K562 (cell line): ENCODE measurements around the gene DAPK1. TPM values are rescaled to one million over a fixed set of nuclear protein-coding genes. Genes with fewer than 3 reads are reported as not detected.
A peak's percentile ranks its signal among the peaks of the same experiment; 100 is the strongest.

Source experiments
- ATF1 ChIP-seq, 2 experiments: fragments of 450-650 bp in 1 of 2; IDR thresholded peaks; 2 replicates each; pipeline ENCODE4 v1.6.1; 2016; ENCODE audit warnings: missing compliant biosample characterization in 1 of 2, missing genetic modification characterization in 1 of 2
- ATF7 ChIP-seq: fragments of 450-650 bp; IDR thresholded peaks from 2 replicates; pipeline ENCODE4 v1.7.1; 2014; ENCODE audit warnings: mild to moderate bottlenecking, moderate library complexity
- BMI1 ChIP-seq: fragments of 150-350 bp; IDR thresholded peaks from 2 replicates; pipeline ENCODE4 v1.6.1; 2014; ENCODE audit warnings: low read length
- CBFA2T2 ChIP-seq: fragments of 450-650 bp; conservative IDR thresholded peaks from 2 replicates; pipeline ENCODE4 v1.6.1; 2017; ENCODE audit warnings: mild to moderate bottlenecking
- CEBPB ChIP-seq: fragments of 450-650 bp; IDR thresholded peaks from 2 replicates; pipeline ENCODE4 v1.6.1; 2016; ENCODE audit warnings: missing genetic modification characterization, missing compliant biosample characterization
- CEBPG ChIP-seq, 3 experiments: fragments of 200-800 bp in 1 of 3; sonication (Bioruptor generic) in 1 of 3; sonication (generic) in 1 of 3; formaldehyde crosslinking in 1 of 3; IDR thresholded peaks in 2 of 3; conservative IDR thresholded peaks in 1 of 3; 2 replicates each; pipeline versions ENCODE4 v1.6.1 to v1.8.0; 2016 to 2022; ENCODE audit warnings: missing compliant biosample characterization in 2 of 3, missing genetic modification characterization in 2 of 3, mild to moderate bottlenecking in 1 of 3, missing genetic modification reagents in 1 of 3
- E2F3 ChIP-seq: fragments of 250-450 bp; sonication (Bioruptor Pico); IDR thresholded peaks from 2 replicates; pipeline ENCODE4 v1.4.0; 2020; ENCODE audit warnings: mild to moderate bottlenecking
- KDM2B ChIP-seq: fragments of 250-450 bp; sonication (Bioruptor Pico); IDR thresholded peaks from 2 replicates; pipeline ENCODE4 v1.8.0; 2021; ENCODE audit warnings: mild to moderate bottlenecking, moderate library complexity
- KDM5B ChIP-seq: fragments of 200-600 bp; sonication (generic); IDR thresholded peaks from 2 replicates; pipeline ENCODE4 v1.6.1; 2012; ENCODE audit warnings: low read depth, mild to moderate bottlenecking, moderate library complexity, low read length, control low read depth, inconsistent platforms; ENCODE audit not compliant: insufficient replicate concordance
- KHSRP ChIP-seq: fragments of 450-650 bp; IDR thresholded peaks from 2 replicates; pipeline ENCODE4 v1.6.1; 2017
- MECOM ChIP-seq: fragments of 250-450 bp; sonication (Bioruptor Pico); IDR thresholded peaks from 2 replicates; pipeline ENCODE4 v1.8.0; 2022; ENCODE audit warnings: inconsistent platforms
- NFYB ChIP-seq: IDR thresholded peaks from 2 replicates; pipeline ENCODE4 v1.6.1; 2011; ENCODE audit warnings: mild to moderate bottlenecking, moderate library complexity; ENCODE audit not compliant: insufficient read length; ENCODE audit errors: extremely low read depth
- NR2C2 ChIP-seq, 2 experiments: fragments of 200-800 bp in 1 of 2; sonication (Bioruptor generic) in 1 of 2; sonication (generic) in 1 of 2; formaldehyde crosslinking in 1 of 2; IDR thresholded peaks; 2 replicates each; pipeline versions ENCODE4 v1.6.1 to v1.8.0; 2016 to 2022; ENCODE audit warnings: mild to moderate bottlenecking in 1 of 2, missing compliant biosample characterization in 1 of 2, missing genetic modification characterization in 1 of 2, missing genetic modification reagents in 1 of 2
- RFX1 ChIP-seq: fragments of 450-650 bp; IDR thresholded peaks from 2 replicates; pipeline ENCODE4 v1.6.1; 2016; ENCODE audit warnings: mild to moderate bottlenecking, moderate library complexity
- TAF9B ChIP-seq: fragments of 450-650 bp; IDR thresholded peaks from 2 replicates; pipeline ENCODE4 v1.6.1; 2018; ENCODE audit warnings: mild to moderate bottlenecking; ENCODE audit not compliant: partially characterized antibody
- TSC22D4 ChIP-seq: fragments of 450-650 bp; IDR thresholded peaks from 2 replicates; pipeline ENCODE4 v1.6.1; 2016; ENCODE audit warnings: missing genetic modification characterization, missing biosample characterization, control low read depth
- ZBTB7A ChIP-seq: IDR thresholded peaks from 2 replicates; pipeline ENCODE4 v1.6.1; 2011; ENCODE audit warnings: low read depth, mild to moderate bottlenecking, low read length, moderate library complexity, borderline replicate concordance; ENCODE audit not compliant: control insufficient read depth
- ZBTB8A ChIP-seq: fragments of 450-650 bp; IDR thresholded peaks from 2 replicates; pipeline ENCODE4 v1.6.1; 2018; ENCODE audit warnings: mild to moderate bottlenecking, moderate library complexity; ENCODE audit not compliant: partially characterized antibody
- ZC3H8 ChIP-seq: fragments of 450-650 bp; IDR thresholded peaks from 2 replicates; pipeline ENCODE4 v1.6.1; 2017
- ZNF347 ChIP-seq: fragments of 450-650 bp; formaldehyde crosslinking; IDR thresholded peaks from 2 replicates; pipeline ENCODE4 v1.4.0; 2020; ENCODE audit warnings: low read depth, mild to moderate bottlenecking, moderate library complexity
- polyA plus RNA-seq, 8 experiments: library from polyadenylated mRNA; depleted of rRNA in 4 of 8; stranded (reverse) in 5 of 8; unstranded in 3 of 8; fragments of >200 nt; fragmentation: Nextera tagmentation in 2 of 8; fragmentation: Illumina TruSeq in 1 of 8; extraction: Ambion mirVana in 2 of 8; extraction: Trizol in 1 of 8; gene quantifications; 2 replicates each; pipeline versions ENCODE4 v1.2.1 to v1.2.3, GENCODE V29; 2011 to 2014; ENCODE audit warnings: inconsistent platforms in 1 of 8, missing spikeins in 1 of 8
- total RNA-seq, 7 experiments: library from RNA; depleted of rRNA in 6 of 7; stranded (reverse); fragments of >200 nt in 6 of 7; fragmentation: Illumina TruSeq in 2 of 7; extraction: Trizol in 2 of 7; gene quantifications; 2 replicates each; pipeline versions ENCODE4 v1.2.1 to v1.2.3, GENCODE V29; 2011 to 2021; ENCODE audit warnings: low replicate concordance in 1 of 7
- TF ChIP-seq, protein P1 (sequence below): sonication (generic); formaldehyde crosslinking; IDR thresholded peaks from 2 replicates; pipeline ENCODE4 v1.8.1; 2022; ENCODE audit warnings: missing genetic modification reagents
- TF ChIP-seq, protein P2 (sequence below): fragments of 150-350 bp; conservative IDR thresholded peaks from 2 replicates; pipeline ENCODE4 v1.6.1; 2014; ENCODE audit warnings: low read length
- TF ChIP-seq, protein P3 (sequence below), 2 experiments: fragments of 450-650 bp in 1 of 2; sonication (generic) in 1 of 2; formaldehyde crosslinking in 1 of 2; IDR thresholded peaks in 1 of 2; conservative IDR thresholded peaks in 1 of 2; 2 replicates each; pipeline versions ENCODE4 v1.6.1 to v1.8.1; 2016 to 2023; ENCODE audit warnings: mild to moderate bottlenecking in 2 of 2, moderate library complexity in 2 of 2, inconsistent platforms in 1 of 2, missing genetic modification reagents in 1 of 2
- TF ChIP-seq, protein P4 (sequence below): sonication (generic); formaldehyde crosslinking; IDR thresholded peaks from 2 replicates; pipeline ENCODE4 v1.9.0; 2022; ENCODE audit warnings: mild to moderate bottlenecking, missing genetic modification reagents

DAPK1 gene
- total and polyA plus RNA-seq, 9 of the 15 experiments (the other 6 are each of a cell fraction or from before 2014, with no cell fraction given): 1.7 to 26.4 (median 15.8) TPM

DNA sequence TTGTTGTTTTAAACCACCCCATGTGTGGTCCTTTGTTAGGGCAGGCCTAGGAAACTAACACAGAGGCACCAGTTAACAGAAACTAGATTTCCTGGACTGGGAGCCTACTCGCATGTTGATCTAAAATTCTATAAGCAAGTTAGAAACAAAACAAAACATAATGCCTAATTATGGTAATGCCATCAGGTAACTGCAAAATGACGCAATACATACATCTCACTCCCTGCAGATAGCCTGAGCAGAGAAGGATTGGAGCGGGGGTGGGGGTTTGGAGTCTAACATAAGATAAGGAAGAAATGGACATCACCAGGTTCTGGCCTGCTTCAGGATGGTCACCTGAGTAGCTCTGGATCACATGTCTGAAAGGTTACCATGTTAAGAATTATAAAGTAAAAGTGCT, 114.9 kb downstream of the DAPK1 start (continued):
- TF ChIP-seq, protein P1, sequence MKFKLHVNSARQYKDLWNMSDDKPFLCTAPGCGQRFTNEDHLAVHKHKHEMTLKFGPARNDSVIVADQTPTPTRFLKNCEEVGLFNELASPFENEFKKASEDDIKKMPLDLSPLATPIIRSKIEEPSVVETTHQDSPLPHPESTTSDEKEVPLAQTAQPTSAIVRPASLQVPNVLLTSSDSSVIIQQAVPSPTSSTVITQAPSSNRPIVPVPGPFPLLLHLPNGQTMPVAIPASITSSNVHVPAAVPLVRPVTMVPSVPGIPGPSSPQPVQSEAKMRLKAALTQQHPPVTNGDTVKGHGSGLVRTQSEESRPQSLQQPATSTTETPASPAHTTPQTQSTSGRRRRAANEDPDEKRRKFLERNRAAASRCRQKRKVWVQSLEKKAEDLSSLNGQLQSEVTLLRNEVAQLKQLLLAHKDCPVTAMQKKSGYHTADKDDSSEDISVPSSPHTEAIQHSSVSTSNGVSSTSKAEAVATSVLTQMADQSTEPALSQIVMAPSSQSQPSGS (CRISPR knock-in tag): no peak
- TF ChIP-seq ATF7 (peak; percentile 48; the same call in 1 of the 2 replicates), MECOM (CRISPR knock-in tag) (no peak), KDM2B (CRISPR knock-in tag) (no peak), NFYB (no peak), CEBPG (CRISPR knock-in tag; IDR thresholded peaks at IDR 0.05) (peak; percentile 61), CEBPG (tag; conservative IDR thresholded peaks at IDR 0.05 in 1 of 2, IDR thresholded peaks at IDR 0.05 in 1 of 2) (peak; percentile 66 to 70), NR2C2 (CRISPR knock-in tag; IDR thresholded peaks at IDR 0.05) (no peak), NR2C2 (tag; IDR thresholded peaks at IDR 0.05) (no peak), ZNF347 (no peak), TSC22D4 (tag) (no peak), ZBTB7A (no peak), ATF1 (CRISPR knock-in tag; IDR thresholded peaks at IDR 0.05) (no peak), ATF1 (tag; IDR thresholded peaks at IDR 0.05) (no peak), ZBTB8A (no peak), RFX1 (no peak), TAF9B (no peak), ZC3H8 (no peak), KHSRP (no peak), CBFA2T2 (no peak), E2F3 (CRISPR knock-in tag) (no peak), BMI1 (no peak), CEBPB (tag) (peak; percentile 89), KDM5B (no peak)
- TF ChIP-seq, protein P2, sequence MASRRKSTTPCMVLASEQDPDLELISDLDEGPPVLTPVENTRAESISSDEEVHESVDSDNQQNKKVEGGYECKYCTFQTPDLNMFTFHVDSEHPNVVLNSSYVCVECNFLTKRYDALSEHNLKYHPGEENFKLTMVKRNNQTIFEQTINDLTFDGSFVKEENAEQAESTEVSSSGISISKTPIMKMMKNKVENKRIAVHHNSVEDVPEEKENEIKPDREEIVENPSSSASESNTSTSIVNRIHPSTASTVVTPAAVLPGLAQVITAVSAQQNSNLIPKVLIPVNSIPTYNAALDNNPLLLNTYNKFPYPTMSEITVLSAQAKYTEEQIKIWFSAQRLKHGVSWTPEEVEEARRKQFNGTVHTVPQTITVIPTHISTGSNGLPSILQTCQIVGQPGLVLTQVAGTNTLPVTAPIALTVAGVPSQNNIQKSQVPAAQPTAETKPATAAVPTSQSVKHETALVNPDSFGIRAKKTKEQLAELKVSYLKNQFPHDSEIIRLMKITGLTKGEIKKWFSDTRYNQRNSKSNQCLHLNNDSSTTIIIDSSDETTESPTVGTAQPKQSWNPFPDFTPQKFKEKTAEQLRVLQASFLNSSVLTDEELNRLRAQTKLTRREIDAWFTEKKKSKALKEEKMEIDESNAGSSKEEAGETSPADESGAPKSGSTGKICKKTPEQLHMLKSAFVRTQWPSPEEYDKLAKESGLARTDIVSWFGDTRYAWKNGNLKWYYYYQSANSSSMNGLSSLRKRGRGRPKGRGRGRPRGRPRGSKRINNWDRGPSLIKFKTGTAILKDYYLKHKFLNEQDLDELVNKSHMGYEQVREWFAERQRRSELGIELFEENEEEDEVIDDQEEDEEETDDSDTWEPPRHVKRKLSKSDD: no peak
- TF ChIP-seq, protein P3, sequence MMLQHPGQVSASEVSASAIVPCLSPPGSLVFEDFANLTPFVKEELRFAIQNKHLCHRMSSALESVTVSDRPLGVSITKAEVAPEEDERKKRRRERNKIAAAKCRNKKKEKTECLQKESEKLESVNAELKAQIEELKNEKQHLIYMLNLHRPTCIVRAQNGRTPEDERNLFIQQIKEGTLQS (IDR thresholded peaks at IDR 0.05): peak; percentile 84
- TF ChIP-seq, protein P3 (CRISPR knock-in tag; conservative IDR thresholded peaks at IDR 0.05): no peak
- TF ChIP-seq, protein P4, sequence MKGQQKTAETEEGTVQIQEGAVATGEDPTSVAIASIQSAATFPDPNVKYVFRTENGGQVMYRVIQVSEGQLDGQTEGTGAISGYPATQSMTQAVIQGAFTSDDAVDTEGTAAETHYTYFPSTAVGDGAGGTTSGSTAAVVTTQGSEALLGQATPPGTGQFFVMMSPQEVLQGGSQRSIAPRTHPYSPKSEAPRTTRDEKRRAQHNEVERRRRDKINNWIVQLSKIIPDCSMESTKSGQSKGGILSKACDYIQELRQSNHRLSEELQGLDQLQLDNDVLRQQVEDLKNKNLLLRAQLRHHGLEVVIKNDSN (CRISPR knock-in tag): no peak
